OCI-LY1 (cell line): ENCODE results near the gene AMY2B.
"Not testable (repeated sequence)": the region's sequence is repeated elsewhere in the genome, so short reads cannot be mapped to it uniquely, and the experiment has no call there.

Experiments
- H2AFZ ChIP-seq: fragments of 200-600 bp; sonication (generic), shearing (Covaris generic); 2 replicates; pipeline ENCODE4 v1.6.0; 2014; ENCODE audit warnings: antibody characterized with exemption, mild to moderate bottlenecking, low read length
- H3F3A ChIP-seq: fragments of 200-600 bp; sonication (generic), shearing (Covaris generic); 2 replicates; pipeline ENCODE4 v1.6.0; 2014; ENCODE audit warnings: mild to moderate bottlenecking, antibody characterized with exemption, low read length, moderate library complexity; ENCODE audit not compliant: insufficient read depth
- H3K27ac ChIP-seq: fragments of 200-600 bp; sonication (generic); 2 replicates; pipeline ENCODE4 v1.5.1; 2014; ENCODE audit warnings: low read length, mixed run types, mild to moderate bottlenecking, low read depth; ENCODE audit not compliant: poor library complexity, severe bottlenecking
- H3K27me3 ChIP-seq: fragments of 200-600 bp; sonication (generic); 2 replicates; pipeline ENCODE4 v1.6.0; 2014; ENCODE audit warnings: antibody characterized with exemption, mild to moderate bottlenecking, low read length, moderate library complexity; ENCODE audit not compliant: insufficient read depth
- H3K36me3 ChIP-seq: fragments of 200-600 bp; sonication (generic); 2 replicates; pipeline ENCODE4 v1.6.1; 2014; ENCODE audit warnings: mild to moderate bottlenecking, antibody characterized with exemption, low read length, moderate library complexity, mixed read lengths; ENCODE audit not compliant: insufficient read depth
- H3K4me1 ChIP-seq: fragments of 200-600 bp; sonication (generic); 2 replicates; pipeline ENCODE4 v1.5.1; 2014; ENCODE audit warnings: mild to moderate bottlenecking, low read length, moderate library complexity; ENCODE audit not compliant: insufficient read depth, severe bottlenecking
- H3K4me2 ChIP-seq: fragments of 200-600 bp; sonication (generic), shearing (Covaris generic); 2 replicates; pipeline ENCODE4 v1.6.1; 2014; ENCODE audit warnings: low read length
- H3K4me3 ChIP-seq: fragments of 200-600 bp; sonication (generic); 2 replicates; pipeline ENCODE4 v1.5.1; 2014; ENCODE audit warnings: low read length, low read depth, mild to moderate bottlenecking, mixed read lengths; ENCODE audit not compliant: poor library complexity, severe bottlenecking
- H3K79me2 ChIP-seq: fragments of 200-600 bp; shearing (Covaris generic); 2 replicates; pipeline ENCODE4 v1.6.1; 2016; ENCODE audit warnings: mixed run types, low read length, mixed read lengths; ENCODE audit not compliant: insufficient read depth
- H3K9ac ChIP-seq: fragments of 200-600 bp; sonication (generic), shearing (Covaris generic); 2 replicates; pipeline ENCODE4 v1.6.1; 2014; ENCODE audit warnings: mild to moderate bottlenecking, low read length, mixed read lengths
- H3K9me2 ChIP-seq: fragments of 200-600 bp; sonication (generic), shearing (Covaris generic); 2 replicates; pipeline ENCODE4 v1.6.1; 2014; ENCODE audit warnings: low read depth, mild to moderate bottlenecking, low read length, mixed read lengths
- H3K9me3 ChIP-seq: fragments of 200-600 bp; shearing (Covaris generic); 2 replicates; pipeline ENCODE4 v1.6.1; 2014; ENCODE audit warnings: low read length, mixed read lengths
- H4K20me1 ChIP-seq: fragments of 200-600 bp; sonication (generic), shearing (Covaris generic); 2 replicates; pipeline ENCODE4 v1.6.0; 2016; ENCODE audit warnings: mild to moderate bottlenecking, low read length; ENCODE audit not compliant: insufficient read depth
- EZH2 ChIP-seq: fragments of 200-600 bp; sonication (generic), shearing (Covaris generic); IDR thresholded peaks from 2 replicates; pipeline ENCODE4 v1.8.0; 2017; ENCODE audit warnings: borderline replicate concordance, mixed run types, mild to moderate bottlenecking, antibody characterized with exemption, low read length, moderate library complexity, mixed read lengths
- TF ChIP-seq, protein P1 (sequence below): fragments of 200-600 bp; sonication (generic), shearing (Covaris generic); IDR thresholded peaks from 2 replicates; pipeline ENCODE4 v1.5.1; 2017; ENCODE audit warnings: mild to moderate bottlenecking, antibody characterized with exemption, low read length, moderate library complexity, mixed read lengths

The AMY2B gene

DNA sequence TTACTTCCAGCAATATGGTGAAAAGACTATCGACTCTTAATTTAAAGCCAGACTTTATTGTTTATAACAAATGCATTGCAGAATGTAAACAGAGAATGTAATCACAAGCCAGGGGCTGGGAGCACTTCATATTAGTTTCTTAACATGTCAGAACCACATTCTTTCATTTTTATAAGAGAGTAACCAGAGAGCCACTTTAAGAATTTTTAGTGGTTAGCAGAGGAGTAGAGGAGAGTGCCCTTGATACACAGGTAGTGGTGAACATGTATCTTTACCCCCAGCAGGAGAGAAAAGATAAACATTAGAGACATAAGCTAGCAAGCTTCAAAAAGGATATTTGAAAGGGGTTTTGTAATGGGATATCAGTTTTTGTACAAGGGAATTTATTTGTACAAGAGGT, 11.1 kb downstream of the AMY2B start:
- H4K20me1 ChIP-seq, result no peaks in the 10 kb centered on the region
- no peaks in the 10 kb centered on the region for H3F3A ChIP-seq
- no peaks in the 10 kb centered on the region for H3K9me3 ChIP-seq
- H2AFZ ChIP-seq, result no peak overlapping the region
- no peak overlapping the region for H3K4me2 ChIP-seq
- no peaks in the 10 kb centered on the region for H3K4me1 ChIP-seq
- H3K27ac ChIP-seq, result no peak overlapping the region
- H3K27me3 ChIP-seq, result no peaks in the 10 kb centered on the region
- no peak overlapping the region for H3K4me3 ChIP-seq
- H3K9ac ChIP-seq, result no peak overlapping the region
- TF ChIP-seq, protein P1, sequence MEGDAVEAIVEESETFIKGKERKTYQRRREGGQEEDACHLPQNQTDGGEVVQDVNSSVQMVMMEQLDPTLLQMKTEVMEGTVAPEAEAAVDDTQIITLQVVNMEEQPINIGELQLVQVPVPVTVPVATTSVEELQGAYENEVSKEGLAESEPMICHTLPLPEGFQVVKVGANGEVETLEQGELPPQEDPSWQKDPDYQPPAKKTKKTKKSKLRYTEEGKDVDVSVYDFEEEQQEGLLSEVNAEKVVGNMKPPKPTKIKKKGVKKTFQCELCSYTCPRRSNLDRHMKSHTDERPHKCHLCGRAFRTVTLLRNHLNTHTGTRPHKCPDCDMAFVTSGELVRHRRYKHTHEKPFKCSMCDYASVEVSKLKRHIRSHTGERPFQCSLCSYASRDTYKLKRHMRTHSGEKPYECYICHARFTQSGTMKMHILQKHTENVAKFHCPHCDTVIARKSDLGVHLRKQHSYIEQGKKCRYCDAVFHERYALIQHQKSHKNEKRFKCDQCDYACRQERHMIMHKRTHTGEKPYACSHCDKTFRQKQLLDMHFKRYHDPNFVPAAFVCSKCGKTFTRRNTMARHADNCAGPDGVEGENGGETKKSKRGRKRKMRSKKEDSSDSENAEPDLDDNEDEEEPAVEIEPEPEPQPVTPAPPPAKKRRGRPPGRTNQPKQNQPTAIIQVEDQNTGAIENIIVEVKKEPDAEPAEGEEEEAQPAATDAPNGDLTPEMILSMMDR, result no peak
- no peak for TF ChIP-seq EZH2
- no peaks in the 10 kb centered on the region for H3K9me2 ChIP-seq
- H3K36me3 ChIP-seq, result no peaks in the 10 kb centered on the region
- no peaks in the 10 kb centered on the region for H3K79me2 ChIP-seq

DNA sequence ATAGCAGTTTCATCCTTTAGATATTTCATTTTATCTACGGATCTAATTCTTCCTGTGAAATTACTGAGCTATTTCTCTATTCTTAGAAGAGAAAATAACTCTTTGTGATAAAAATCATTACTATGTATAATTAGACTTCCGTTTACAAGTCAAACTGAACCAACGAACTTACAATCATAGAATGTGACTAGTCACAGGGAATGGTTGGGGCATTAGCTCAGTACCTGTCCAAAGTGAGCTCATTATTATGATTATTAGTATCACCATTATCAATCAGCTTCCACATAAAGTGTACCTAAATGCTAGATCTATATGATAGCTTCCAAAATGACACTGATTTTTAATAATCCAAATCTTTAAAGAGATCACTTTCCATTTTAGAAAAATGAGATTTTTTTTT, 12.5 kb downstream of the AMY2B start:
- Histone ChIP-seq H3K4me2 (no peak overlapping the region), H3K9ac (no peak overlapping the region), H3K79me2 (no peaks in the 10 kb centered on the region), H3K4me1 (no peaks in the 10 kb centered on the region), H3K9me2 (no peaks in the 10 kb centered on the region), H3K36me3 (no peaks in the 10 kb centered on the region), H4K20me1 (no peaks in the 10 kb centered on the region), H3K27me3 (no peaks in the 10 kb centered on the region), H3K27ac (no peak overlapping the region), H3K9me3 (no peaks in the 10 kb centered on the region), H3K4me3 (no peak overlapping the region), H3F3A (no peaks in the 10 kb centered on the region), H2AFZ (no peak overlapping the region)
- TF ChIP-seq, protein P1, result no peak
- TF ChIP-seq EZH2, result no peak

DNA sequence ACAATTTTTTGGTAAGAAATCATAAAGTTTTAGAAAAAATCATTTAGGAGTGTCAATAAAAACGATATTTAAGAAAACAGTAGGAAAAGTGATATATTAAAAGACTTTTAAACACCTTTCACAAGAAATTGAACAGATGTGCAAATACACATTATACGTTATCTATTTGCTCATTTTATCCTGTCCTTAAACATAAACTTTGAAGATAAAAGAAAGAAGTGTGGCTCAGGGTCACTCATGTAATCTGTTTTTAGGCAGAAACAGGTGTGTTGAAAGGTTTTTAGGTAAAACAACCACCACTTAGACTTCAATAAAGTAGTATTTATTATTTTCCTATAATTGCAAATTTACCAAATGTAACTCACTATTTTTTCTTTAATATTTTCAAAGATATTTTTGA, 13.1 kb downstream of the AMY2B start:
- TF ChIP-seq, protein P1, result no peak
- TF ChIP-seq EZH2, result no peak
- no peak overlapping the region for H2AFZ ChIP-seq
- H3K9me3 ChIP-seq, result no peaks in the 10 kb centered on the region
- H3K27me3 ChIP-seq, result no peaks in the 10 kb centered on the region
- no peaks in the 10 kb centered on the region for H3K9me2 ChIP-seq
- no peaks in the 10 kb centered on the region for H3K79me2 ChIP-seq
- no peaks in the 10 kb centered on the region for H4K20me1 ChIP-seq
- H3K27ac ChIP-seq, result no peak overlapping the region
- no peaks in the 10 kb centered on the region for H3K36me3 ChIP-seq
- no peak overlapping the region for H3K4me3 ChIP-seq
- H3K4me2 ChIP-seq, result no peak overlapping the region
- no peak overlapping the region for H3K9ac ChIP-seq
- H3K4me1 ChIP-seq, result no peaks in the 10 kb centered on the region
- H3F3A ChIP-seq, result no peaks in the 10 kb centered on the region

DNA sequence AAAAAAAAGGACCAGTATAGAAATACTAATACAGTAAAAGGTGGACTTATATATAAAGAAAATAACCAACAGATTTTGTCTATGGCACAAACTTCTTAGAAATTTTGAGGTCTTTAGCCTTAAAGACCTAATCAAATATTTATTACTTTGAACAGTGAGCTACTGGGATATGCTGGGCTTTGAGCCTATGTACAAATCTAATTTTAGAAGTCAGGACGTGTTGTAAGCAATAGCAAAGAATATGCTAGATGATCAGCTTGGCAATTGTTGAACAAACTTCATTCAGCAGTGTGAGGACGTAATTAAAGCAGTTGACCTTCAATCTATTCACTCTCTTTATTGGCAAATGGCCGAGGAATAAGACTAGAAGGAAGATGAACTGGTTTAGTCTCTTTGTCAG, 31.4 kb downstream of the AMY2B start:
- H3K27me3 ChIP-seq, H3K36me3 ChIP-seq, H3K4me2 ChIP-seq, H3K9me2 ChIP-seq, H4K20me1 ChIP-seq, H3K4me1 ChIP-seq, H3K79me2 ChIP-seq, H3K27ac ChIP-seq, H3K4me3 ChIP-seq, H3F3A ChIP-seq, H3K9ac ChIP-seq, H3K9me3 ChIP-seq, H2AFZ ChIP-seq: not testable (repeated sequence)
